HCT116 (cell line): ENCODE data around the gene SGMS1. TPM values are rescaled to one million over a fixed set of nuclear protein-coding genes. Genes with fewer than 3 reads are reported as not detected.

Experiments used
- ATAC-seq: fragments of 200-7000 bp; cut with Tn5 transposase; 2 replicates; pipeline ENCODE4 v1.9.1; 2020; ENCODE audit warnings: mild to moderate bottlenecking, moderate library complexity
- BruUV-seq: library from RNA; stranded (reverse); fragments of 400-500 nt; replicated peaks from 2 replicates; lab custom pipeline; 2021; lab: Mats Ljungman, UMichigan
- CTCF ChIA-PET: fragments of 300-600 bp; sonication (Branson Sonifier 250); formaldehyde crosslinking; loops from one replicate; lab custom pipeline; 2021; ENCODE audit warnings: antibody characterized with exemption; lab: Charles Lee
- POLR2A ChIA-PET: fragments of 300-600, 350-600 bp; sonication (Branson Sonifier 250); formaldehyde crosslinking; loops from one replicate; lab custom pipeline; 2021; ENCODE audit warnings: antibody characterized with exemption; lab: Charles Lee
- RAD21 ChIA-PET, 2 experiments: fragments of 300-600 bp; sonication (Branson Sonifier 250); formaldehyde crosslinking; loops; one replicate each; lab custom pipeline; 2023; ENCODE audit warnings: low total read pairs in 2 of 2; ENCODE audit not compliant: uncharacterized antibody in 2 of 2, unreplicated experiment in 2 of 2, low non-redundant PET in 1 of 2; lab: Charles Lee
- DNase-seq: peaks from one replicate; pipeline ENCODE4 v3.0.0-alpha.2; 2010; ENCODE audit warnings: low read depth, low spot score
- H2AFZ ChIP-seq: fragments of 200-600 bp; shearing (Covaris generic), sonication (generic); 2 replicates; pipeline ENCODE4 v1.6.1; 2017; ENCODE audit warnings: low read depth, mixed run types, mixed read lengths, antibody characterized with exemption, low read length; ENCODE audit not compliant: poor library complexity, severe bottlenecking
- H3K27ac ChIP-seq: 2 replicates; pipeline ENCODE4 v1.5.1; 2012; ENCODE audit warnings: low read depth, low read length
- H3K27me3 ChIP-seq: fragments of 200-600 bp; sonication (generic); 2 replicates; pipeline ENCODE4 v1.6.1; 2016; ENCODE audit warnings: mixed run types, low read length, mixed read lengths; ENCODE audit not compliant: insufficient read depth
- H3K36me3 ChIP-seq, 2 experiments: fragments of 200-500 bp in 1 of 2; fragments of 200-600 bp in 1 of 2; sonication (Bioruptor generic) in 1 of 2; sonication (generic) in 1 of 2; 2 replicates each; pipeline versions ENCODE4 v1.5.1 to v1.6.1; 2014 to 2016; ENCODE audit warnings: low read length in 2 of 2, inconsistent platforms in 1 of 2, mixed read lengths in 1 of 2, mixed run types in 1 of 2; ENCODE audit not compliant: insufficient read depth in 2 of 2, control insufficient read depth in 1 of 2
- H3K4me1 ChIP-seq, 2 experiments: fragments of 200-600 bp in 1 of 2; sonication (generic) in 1 of 2; 2 replicates each; pipeline versions ENCODE4 v1.5.1 to v1.6.1; 2012 to 2017; ENCODE audit warnings: low read length in 2 of 2, inconsistent platforms in 1 of 2, mild to moderate bottlenecking in 1 of 2, mixed read lengths in 1 of 2, mixed run types in 1 of 2, moderate library complexity in 1 of 2; ENCODE audit not compliant: insufficient read depth in 2 of 2, control insufficient read depth in 1 of 2
- H3K4me2 ChIP-seq: fragments of 200-600 bp; sonication (generic); 2 replicates; pipeline ENCODE4 v1.6.1; 2017; ENCODE audit warnings: mixed run types, low read length, mixed read lengths
- H3K4me3 ChIP-seq, 2 experiments: fragments of 200-600 bp in 1 of 2; sonication (generic) in 1 of 2; replicated peaks in 1 of 2; 2 replicates each; pipeline ENCODE4 v1.5.1; 2011 to 2016; ENCODE audit warnings: low read length in 2 of 2, control low read depth in 1 of 2, low read depth in 1 of 2, mild to moderate bottlenecking in 1 of 2, mixed read lengths in 1 of 2, mixed run types in 1 of 2
- H3K79me2 ChIP-seq: fragments of 200-600 bp; sonication (generic); 2 replicates; pipeline ENCODE4 v1.6.1; 2017; ENCODE audit warnings: mild to moderate bottlenecking, mixed run types, low read length, moderate library complexity, mixed read lengths; ENCODE audit not compliant: insufficient read depth
- H3K9ac ChIP-seq: fragments of 200-600 bp; sonication (generic); 2 replicates; pipeline ENCODE4 v1.6.1; 2016; ENCODE audit warnings: low read length, mixed read lengths
- H3K9me2 ChIP-seq: fragments of 200-600 bp; sonication (generic), shearing (Covaris generic); 2 replicates; pipeline ENCODE4 v1.6.1; 2017; ENCODE audit warnings: mixed run types, mild to moderate bottlenecking, moderate library complexity; ENCODE audit not compliant: insufficient read depth
- H3K9me3 ChIP-seq, 2 experiments: fragments of 200-500 bp in 1 of 2; fragments of 200-600 bp in 1 of 2; sonication (Bioruptor generic) in 1 of 2; sonication (generic) in 1 of 2; 2 replicates each; pipeline ENCODE4 v1.6.1; 2014 to 2017; ENCODE audit warnings: low read length in 2 of 2, mixed read lengths in 2 of 2, inconsistent platforms in 1 of 2, low read depth in 1 of 2, mild to moderate bottlenecking in 1 of 2, mixed run types in 1 of 2, moderate library complexity in 1 of 2; ENCODE audit not compliant: control insufficient read depth in 1 of 2, insufficient read depth in 1 of 2
- H4K20me1 ChIP-seq: fragments of 200-600 bp; sonication (generic), shearing (Covaris generic); 2 replicates; pipeline ENCODE4 v1.6.1; 2017; ENCODE audit warnings: mixed run types, mild to moderate bottlenecking, moderate library complexity; ENCODE audit not compliant: insufficient read depth
- ATF3 ChIP-seq: IDR thresholded peaks from 2 replicates; pipeline ENCODE4 v1.6.1; 2012
- CBX3 ChIP-seq: IDR thresholded peaks from 2 replicates; pipeline ENCODE4 v1.6.1; 2012; ENCODE audit warnings: low read depth
- CEBPB ChIP-seq: IDR thresholded peaks from 2 replicates; pipeline ENCODE4 v1.6.1; 2012; ENCODE audit warnings: low read depth
- EGR1 ChIP-seq: IDR thresholded peaks from 2 replicates; pipeline ENCODE4 v1.6.1; 2012; ENCODE audit warnings: low read depth
- ELF1 ChIP-seq: IDR thresholded peaks from 2 replicates; pipeline ENCODE4 v1.6.1; 2012; ENCODE audit warnings: low read depth, borderline replicate concordance
- EZH2 ChIP-seq: fragments of 200-600 bp; sonication (generic); IDR thresholded peaks from 2 replicates; pipeline ENCODE4 v1.6.1; 2017; ENCODE audit warnings: antibody characterized with exemption, mixed run types
- EZH2phosphoT487 ChIP-seq: fragments of 200-600 bp; IDR thresholded peaks from 2 replicates; pipeline ENCODE4 v1.6.1; 2018; ENCODE audit warnings: antibody characterized with exemption, borderline replicate concordance
- FOSL1 ChIP-seq: IDR thresholded peaks from 2 replicates; pipeline ENCODE4 v1.6.1; 2012; ENCODE audit warnings: low read depth
- MAX ChIP-seq: IDR thresholded peaks from 2 replicates; pipeline ENCODE4 v1.6.1; 2012
- POLR2A ChIP-seq: IDR thresholded peaks from 2 replicates; pipeline ENCODE4 v1.7.0; 2011; ENCODE audit warnings: borderline replicate concordance; ENCODE audit not compliant: insufficient read depth, insufficient read length; ENCODE audit errors: extremely low read depth
- POLR2AphosphoS5 ChIP-seq: IDR thresholded peaks from 2 replicates; pipeline ENCODE4 v1.6.1; 2011; ENCODE audit warnings: mild to moderate bottlenecking, low read depth, low read length, moderate library complexity
- RAD21 ChIP-seq: IDR thresholded peaks from 2 replicates; pipeline ENCODE4 v1.6.1; 2012; ENCODE audit warnings: low read depth, mild to moderate bottlenecking
- REST ChIP-seq: IDR thresholded peaks from 2 replicates; pipeline ENCODE4 v1.6.1; 2012; ENCODE audit warnings: low read depth
- SIN3A ChIP-seq: IDR thresholded peaks from 2 replicates; pipeline ENCODE4 v1.6.1; 2012; ENCODE audit warnings: low read depth
- SP1 ChIP-seq: IDR thresholded peaks from 2 replicates; pipeline ENCODE4 v1.6.1; 2012; ENCODE audit warnings: low read depth
- TCF7L2 ChIP-seq: IDR thresholded peaks from 2 replicates; pipeline ENCODE4 v1.7.0; 2011; ENCODE audit warnings: borderline replicate concordance, inconsistent platforms; ENCODE audit not compliant: insufficient read depth, insufficient read length; ENCODE audit errors: extremely low read depth
- YY1 ChIP-seq: IDR thresholded peaks from 2 replicates; pipeline ENCODE4 v1.6.1; 2011; ENCODE audit warnings: low read length, low read depth, moderate library complexity, mild to moderate bottlenecking; ENCODE audit not compliant: insufficient replicate concordance; ENCODE audit errors: extremely low read depth
- ZBTB33 ChIP-seq: IDR thresholded peaks from 2 replicates; pipeline ENCODE4 v1.6.1; 2011; ENCODE audit warnings: mild to moderate bottlenecking, low read length, moderate library complexity; ENCODE audit not compliant: insufficient replicate concordance; ENCODE audit errors: extremely low read depth
- ZFX ChIP-seq: fragments of 450-650 bp; IDR thresholded peaks from 2 replicates; pipeline ENCODE4 v1.6.1; 2017
- ZNF274 ChIP-seq: fragments of 200-500 bp; sonication (Bioruptor generic); IDR thresholded peaks from 2 replicates; pipeline ENCODE4 v1.6.1; 2014; ENCODE audit warnings: mild to moderate bottlenecking, low read depth, low read length, inconsistent platforms
- intact Hi-C: fragments of 100-400 bp; cut with micrococcal nuclease; formaldehyde crosslinking; loops from 2 replicates; pipeline ENCODE4 v1.10.0; 2022
- total RNA-seq: library from RNA; stranded (reverse); gene quantifications from one replicate; pipeline ENCODE4 v1.2.1, GENCODE V29; 2021; ENCODE audit not compliant: unreplicated experiment

Gene SGMS1
- total RNA-seq, 1 experiment from 2014 or later: 29.1 TPM

- H3K27ac ChIP-seq: no peak overlapping the region
- ChIA-PET RAD21 (no interaction called here), CTCF (no interaction called here), POLR2A (no interaction called here)
- no TSS peak for BruUV-seq
- TF ChIP-seq ATF3: no peak
- TF ChIP-seq ZBTB33: no peak
- no peak for TF ChIP-seq EZH2phosphoT487
- TF ChIP-seq SIN3A: no peak
- no peak for TF ChIP-seq ZNF274
- no peak for TF ChIP-seq REST
- TF ChIP-seq EGR1: no peak
- no peak for TF ChIP-seq ELF1
- no peak for TF ChIP-seq EZH2
- no peak for TF ChIP-seq RAD21
- no peak for TF ChIP-seq CBX3
- no peak for TF ChIP-seq ZFX
- TF ChIP-seq POLR2A: no peak
- no peak for TF ChIP-seq FOSL1
- no peak for TF ChIP-seq YY1
- no peak for TF ChIP-seq POLR2AphosphoS5
- TF ChIP-seq MAX: no peak
- no peak for TF ChIP-seq CEBPB
- TF ChIP-seq TCF7L2: no peak
- TF ChIP-seq SP1: no peak
- H3K9me2 ChIP-seq: no peaks in the 10 kb centered on the region
- H2AFZ ChIP-seq: no peak overlapping the region
- H3K27me3 ChIP-seq: no peaks in the 10 kb centered on the region
- H3K79me2 ChIP-seq: no peaks in the 10 kb centered on the region
- DNase-seq (no peak), ATAC-seq (no peak)
- H4K20me1 ChIP-seq: no peaks in the 10 kb centered on the region
- no peaks in the 10 kb centered on the region for H3K9me3 ChIP-seq
- no peak overlapping the region for H3K4me2 ChIP-seq
- intact Hi-C loops: no loop called here
- no peak overlapping the region for H3K4me3 ChIP-seq
- H3K9ac ChIP-seq: no peak overlapping the region
- no peaks in the 10 kb centered on the region for H3K36me3 ChIP-seq
- peaks cover 0 to 11% of the 10 kb centered on the region in 2 experiments; a peak in 1 of 4 replicates for H3K4me1 ChIP-seq
These were observed 150.8 kb downstream of the SGMS1 start for GRCh38 chr10:50472914-50473313.
